Measurements from ENCODE around the gene FAM118B. TPM values are rescaled to one million over a fixed set of nuclear protein-coding genes. Genes with fewer than 3 reads are reported as not detected.

The FAM118B gene
- polyA plus RNA-seq, 1 of the 3 experiments (the other 2 are of a cell fraction), result 19.5 TPM

DNA sequence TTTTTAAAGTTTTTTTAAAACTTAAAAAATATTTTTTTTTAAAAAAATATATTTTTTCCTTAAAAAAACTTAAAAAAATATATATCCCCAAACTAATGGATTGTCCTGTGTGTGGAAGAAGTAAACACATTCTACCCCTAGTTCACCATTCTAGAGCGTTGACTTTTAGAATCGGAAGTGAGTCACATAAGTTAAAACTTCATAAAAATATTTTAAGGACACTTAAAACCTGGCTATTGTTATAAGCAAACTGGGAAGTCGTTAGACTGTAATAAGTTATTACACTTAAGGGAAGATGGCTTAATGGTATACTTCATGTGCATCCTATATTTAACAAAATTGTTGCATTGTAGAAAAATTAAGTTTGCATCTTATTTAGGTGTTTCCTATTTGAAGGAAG is 21.1 kb downstream of the FAM118B start:
- 0 out of 2 replicates have a peak, but pooled peaks cover 5% of the 10 kb centered on the region for H4K20me1 ChIP-seq (ENCODE audit: insufficient read depth)
- no peak overlapping the region for H2AFZ ChIP-seq (ENCODE audit: low read depth)
- H3K4me2 ChIP-seq, result no peak overlapping the region
- H3K9me3 ChIP-seq, result no peaks in the 10 kb centered on the region
- DNase-seq, result no peak
- 96% methylated on average over 3 of the region's 3 CpGs for WGBS (ENCODE audit: low lambda C conversion rate)
- H3K36me3 ChIP-seq (replicated peaks in 1 of 2; ENCODE audit: control insufficient read depth in 1 of 2, insufficient read depth in 2 of 2, low read length in 1 of 2), result peaks cover 7 to 26% of the 10 kb centered on the region in 2 experiments
- H3K79me2 ChIP-seq (ENCODE audit: insufficient read depth), result peaks cover 16% of the 10 kb centered on the region
- peaks cover 2 to 29% of the 10 kb centered on the region in 2 experiments; a peak in 3 of 4 replicates for H3K4me1 ChIP-seq (ENCODE audit: control insufficient read depth in 1 of 2, insufficient read depth in 2 of 2, low read depth in 1 of 2, low read length in 1 of 2)
- no peaks in the 10 kb centered on the region for H3K9me2 ChIP-seq
- no peaks in the 10 kb centered on the region for H3K27me3 ChIP-seq (ENCODE audit: insufficient read depth)
- TF ChIP-seq TAF1 (IDR thresholded peaks at IDR 0.05; ENCODE audit: borderline replicate concordance, low read depth, low read length) (no peak), ELF1 (IDR thresholded peaks at IDR 0.05) (no peak), SMC3 (IDR thresholded peaks at IDR 0.05; ENCODE audit: low read depth, low read length) (no peak), IRF3 (IDR thresholded peaks at IDR 0.05; ENCODE audit: low read depth, low read length) (no peak), JUND (IDR thresholded peaks at IDR 0.05) (no peak), MXI1 (IDR thresholded peaks at IDR 0.05; ENCODE audit: low read depth, low read length) (no peak), USF1 (IDR thresholded peaks at IDR 0.05; ENCODE audit: borderline replicate concordance, low read depth) (no peak)
- TF ChIP-seq, protein P1, sequence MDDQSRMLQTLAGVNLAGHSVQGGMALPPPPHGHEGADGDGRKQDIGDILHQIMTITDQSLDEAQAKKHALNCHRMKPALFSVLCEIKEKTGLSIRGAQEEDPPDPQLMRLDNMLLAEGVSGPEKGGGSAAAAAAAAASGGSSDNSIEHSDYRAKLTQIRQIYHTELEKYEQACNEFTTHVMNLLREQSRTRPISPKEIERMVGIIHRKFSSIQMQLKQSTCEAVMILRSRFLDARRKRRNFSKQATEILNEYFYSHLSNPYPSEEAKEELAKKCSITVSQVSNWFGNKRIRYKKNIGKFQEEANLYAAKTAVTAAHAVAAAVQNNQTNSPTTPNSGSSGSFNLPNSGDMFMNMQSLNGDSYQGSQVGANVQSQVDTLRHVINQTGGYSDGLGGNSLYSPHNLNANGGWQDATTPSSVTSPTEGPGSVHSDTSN (IDR thresholded peaks at IDR 0.05), result no peak
- POLR2A ChIA-PET, result no interaction called here
- no peak overlapping the region for H3K9ac ChIP-seq
- H3K4me3 ChIP-seq (ENCODE audit: low read depth in 2 of 2, low read length in 1 of 2), result no peak overlapping the region
- CTCF ChIA-PET, result no interaction called here
- peaks cover 23% of the 10 kb centered on the region for H3F3A ChIP-seq (replicated peaks; ENCODE audit: insufficient read depth)
- H3K27ac ChIP-seq (ENCODE audit: low read depth in 2 of 2, low read length in 1 of 2), result no peak overlapping the region

DNA sequence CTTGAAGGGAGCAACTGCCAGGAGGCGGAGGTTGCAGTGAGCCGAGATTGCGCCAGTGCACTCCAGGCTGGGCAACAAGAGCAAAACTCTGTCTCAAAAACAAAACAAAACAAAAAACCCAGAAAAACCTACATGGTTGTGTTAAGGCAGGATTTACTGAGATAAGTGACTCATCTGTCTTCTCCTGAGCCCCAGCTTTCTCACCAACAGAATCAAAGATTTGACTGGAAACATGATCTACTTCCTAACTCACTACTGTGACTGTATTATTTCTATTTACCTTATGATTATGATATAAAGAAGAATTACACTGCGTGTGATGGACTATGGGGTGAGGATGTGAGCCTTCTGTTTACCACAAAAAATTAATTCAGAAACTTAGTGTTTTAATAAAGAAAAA is 21.8 kb downstream of the FAM118B start:
- Histone ChIP-seq H3K9ac (no peak overlapping the region), H3K36me3 (replicated peaks in 1 of 2; ENCODE audit: control insufficient read depth in 1 of 2, insufficient read depth in 2 of 2, low read length in 1 of 2) (peaks cover 7 to 26% of the 10 kb centered on the region in 2 experiments), H3K9me2 (no peaks in the 10 kb centered on the region), H3K4me1 (ENCODE audit: control insufficient read depth in 1 of 2, insufficient read depth in 2 of 2, low read depth in 1 of 2, low read length in 1 of 2) (peaks cover 2 to 29% of the 10 kb centered on the region in 2 experiments; a peak in 3 of 4 replicates), H4K20me1 (ENCODE audit: insufficient read depth) (0 out of 2 replicates have a peak, but pooled peaks cover 5% of the 10 kb centered on the region), H3K27me3 (ENCODE audit: insufficient read depth) (no peaks in the 10 kb centered on the region), H3K4me3 (ENCODE audit: low read depth in 2 of 2, low read length in 1 of 2) (no peak overlapping the region), H3F3A (replicated peaks; ENCODE audit: insufficient read depth) (peaks cover 21% of the 10 kb centered on the region), H3K79me2 (ENCODE audit: insufficient read depth) (peaks cover 9% of the 10 kb centered on the region), H3K27ac (ENCODE audit: low read depth in 2 of 2, low read length in 1 of 2) (peak overlapping the region in 1 of 2 experiments; percentile 25; a peak in 1 of 4 replicates), H2AFZ (ENCODE audit: low read depth) (no peak overlapping the region), H3K9me3 (no peaks in the 10 kb centered on the region), H3K4me2 (no peak overlapping the region)
- POLR2A ChIA-PET, result no interaction called here
- WGBS (ENCODE audit: low lambda C conversion rate), result 99% methylated on average over 4 of the region's 4 CpGs
- CTCF ChIA-PET, result no interaction called here
- DNase-seq, result no peak
- TF ChIP-seq FOXM1 (IDR thresholded peaks at IDR 0.05; ENCODE audit: low read depth), result no peak
- no peak for TF ChIP-seq TEAD4 (IDR thresholded peaks at IDR 0.05; ENCODE audit: borderline replicate concordance, insufficient read depth)
- TF ChIP-seq FOXJ3 (CRISPR knock-in tag; IDR thresholded peaks at IDR 0.05), result no peak
- no peak for TF ChIP-seq GABPA (IDR thresholded peaks at IDR 0.05; ENCODE audit: low read depth)
- no peak for TF ChIP-seq RAD21 (IDR thresholded peaks at IDR 0.05; ENCODE audit: low read length)
- TF ChIP-seq POLR2AphosphoS5 (IDR thresholded peaks at IDR 0.05; ENCODE audit: low read depth, low read length), result no peak
- no peak for TF ChIP-seq ZBTB33 (IDR thresholded peaks at IDR 0.05; ENCODE audit: borderline replicate concordance, low read depth)
- TF ChIP-seq, protein P2, sequence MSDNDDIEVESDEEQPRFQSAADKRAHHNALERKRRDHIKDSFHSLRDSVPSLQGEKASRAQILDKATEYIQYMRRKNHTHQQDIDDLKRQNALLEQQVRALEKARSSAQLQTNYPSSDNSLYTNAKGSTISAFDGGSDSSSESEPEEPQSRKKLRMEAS (IDR thresholded peaks at IDR 0.05; ENCODE audit: low read depth), result no peak
- TF ChIP-seq, protein P3, sequence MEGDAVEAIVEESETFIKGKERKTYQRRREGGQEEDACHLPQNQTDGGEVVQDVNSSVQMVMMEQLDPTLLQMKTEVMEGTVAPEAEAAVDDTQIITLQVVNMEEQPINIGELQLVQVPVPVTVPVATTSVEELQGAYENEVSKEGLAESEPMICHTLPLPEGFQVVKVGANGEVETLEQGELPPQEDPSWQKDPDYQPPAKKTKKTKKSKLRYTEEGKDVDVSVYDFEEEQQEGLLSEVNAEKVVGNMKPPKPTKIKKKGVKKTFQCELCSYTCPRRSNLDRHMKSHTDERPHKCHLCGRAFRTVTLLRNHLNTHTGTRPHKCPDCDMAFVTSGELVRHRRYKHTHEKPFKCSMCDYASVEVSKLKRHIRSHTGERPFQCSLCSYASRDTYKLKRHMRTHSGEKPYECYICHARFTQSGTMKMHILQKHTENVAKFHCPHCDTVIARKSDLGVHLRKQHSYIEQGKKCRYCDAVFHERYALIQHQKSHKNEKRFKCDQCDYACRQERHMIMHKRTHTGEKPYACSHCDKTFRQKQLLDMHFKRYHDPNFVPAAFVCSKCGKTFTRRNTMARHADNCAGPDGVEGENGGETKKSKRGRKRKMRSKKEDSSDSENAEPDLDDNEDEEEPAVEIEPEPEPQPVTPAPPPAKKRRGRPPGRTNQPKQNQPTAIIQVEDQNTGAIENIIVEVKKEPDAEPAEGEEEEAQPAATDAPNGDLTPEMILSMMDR (IDR thresholded peaks at IDR 0.05), result no peak
- TF ChIP-seq REST (IDR thresholded peaks at IDR 0.05; ENCODE audit: low read depth, low read length), result no peak
